Activated naive CD4-positive, alpha-beta T cell treated with anti-CD3 and anti-CD28 coated beads, Interleukin-2, amount 50 U/mL, for 72 hours (primary cell): ENCODE results near the gene RRP1. TPM values are rescaled to one million over a fixed set of nuclear protein-coding genes. Genes with fewer than 3 reads are reported as not detected.

ENCODE experiments used
- ATAC-seq, 2 donors: fragments of 150-1000 bp; cut with Tn5 transposase; 2 replicates each; pipeline ENCODE4 v1.10.0; 2021; ENCODE audit warnings: mild to moderate bottlenecking in 2 of 2, moderate library complexity in 2 of 2
- DNase-seq, 2 donors: peaks; one replicate each; pipeline ENCODE4 v3.0.0; 2021 to 2022; ENCODE audit warnings: low spot score in 2 of 2
- H3K27ac Mint-ChIP-seq, 2 donors: one replicate each; pipeline ENCODE4 v1.8.0; 2022; ENCODE audit warnings: mild to moderate bottlenecking in 2 of 2, mixed read lengths in 2 of 2
- H3K36me3 Mint-ChIP-seq, 2 donors: one replicate each; pipeline ENCODE4 v1.8.0; 2022; ENCODE audit warnings: mixed read lengths in 2 of 2
- H3K9me3 Mint-ChIP-seq, 2 donors: one replicate each; pipeline ENCODE4 v1.8.0; 2022; ENCODE audit warnings: mixed read lengths in 2 of 2
- total RNA-seq, 2 donors: library from RNA; stranded (reverse); gene quantifications; one replicate each; pipeline ENCODE4 v1.2.3, GENCODE V29; 2022

The RRP1 gene
- total RNA-seq, 2 donors from 2014 or later: 29.9 to 54.1 TPM

- Mint-ChIP-seq H3K9me3 (no peaks in the 10 kb centered on the region), H3K36me3 (peaks cover 0 to 16% of the 10 kb centered on the region in 2 donors), H3K27ac (no peak overlapping the region)
- DNase-seq: no peak
- peak; percentile 23 to 44 for ATAC-seq
Observed at GRCh38 chr21:43754948-43755781, 34.2 kb upstream of the RRP1 start.

DNA sequence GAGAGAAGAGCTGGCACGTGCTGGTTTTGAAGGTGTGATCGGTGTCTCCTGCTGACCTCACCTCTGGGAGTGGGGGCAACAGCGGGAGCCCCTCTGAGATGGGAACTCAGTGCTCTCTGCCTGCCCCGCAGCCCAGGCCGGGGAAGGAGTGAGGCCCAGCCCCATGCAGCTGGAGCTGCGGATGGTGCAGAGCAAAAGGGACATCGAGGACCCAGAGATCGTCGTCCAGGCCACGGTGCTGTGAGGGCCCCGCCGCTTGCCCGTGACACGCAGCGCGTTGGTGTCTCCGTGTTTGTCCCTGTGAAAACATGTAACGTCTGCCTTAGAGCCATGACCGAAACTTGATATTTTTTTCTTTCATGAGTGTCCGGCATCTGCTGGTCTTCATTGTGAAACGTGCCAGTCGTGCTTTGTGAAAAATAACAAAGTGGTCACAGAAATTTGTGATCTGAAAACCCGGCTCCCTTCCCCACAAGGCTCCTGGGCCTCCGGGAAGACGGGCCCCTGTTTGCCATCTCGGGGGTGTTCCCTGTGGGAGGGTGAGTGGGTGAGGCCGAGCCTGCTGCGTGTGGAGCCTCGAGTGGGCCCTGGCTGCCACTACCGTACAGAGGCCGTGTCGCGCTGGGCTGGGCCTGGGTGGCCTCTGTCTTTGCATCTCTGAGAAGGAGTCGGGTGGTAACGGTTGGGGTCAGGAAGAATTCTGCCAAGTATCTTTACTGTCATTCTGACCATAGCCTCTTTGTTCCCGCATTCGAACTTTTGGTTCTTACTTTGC lies 33.4 kb upstream of the RRP1 start:
- H3K9me3 Mint-ChIP-seq: no peaks in the 10 kb centered on the region
- no peak overlapping the region for H3K27ac Mint-ChIP-seq
- no peak for DNase-seq
- peaks cover 0 to 10% of the 10 kb centered on the region in 2 donors for H3K36me3 Mint-ChIP-seq
- no peak for ATAC-seq

DNA sequence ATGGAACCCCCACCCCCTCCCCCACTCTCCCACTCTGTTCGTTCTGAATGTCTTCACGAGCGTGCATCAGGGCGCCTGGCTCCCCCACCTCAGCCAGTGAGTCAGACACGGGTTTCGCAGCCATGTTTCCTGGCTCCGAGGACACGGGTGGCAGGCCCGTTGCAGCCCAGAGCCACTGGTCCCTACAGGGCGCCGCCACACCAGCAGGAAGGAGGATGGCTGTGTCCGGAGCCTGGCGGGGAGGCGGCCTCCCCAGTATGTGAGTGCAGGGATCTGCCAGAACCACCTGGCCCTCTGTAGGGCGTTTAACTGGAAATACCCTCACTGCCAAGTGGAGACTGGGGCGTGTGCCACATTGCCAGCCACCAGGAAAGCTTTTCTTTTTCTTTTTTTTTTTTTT lies 31.8 kb upstream of the RRP1 start:
- Mint-ChIP-seq H3K27ac (no peak overlapping the region), H3K9me3 (no peaks in the 10 kb centered on the region), H3K36me3 (peaks cover 0 to 10% of the 10 kb centered on the region in 2 donors)
- ATAC-seq (no peak), DNase-seq (no peak)

DNA sequence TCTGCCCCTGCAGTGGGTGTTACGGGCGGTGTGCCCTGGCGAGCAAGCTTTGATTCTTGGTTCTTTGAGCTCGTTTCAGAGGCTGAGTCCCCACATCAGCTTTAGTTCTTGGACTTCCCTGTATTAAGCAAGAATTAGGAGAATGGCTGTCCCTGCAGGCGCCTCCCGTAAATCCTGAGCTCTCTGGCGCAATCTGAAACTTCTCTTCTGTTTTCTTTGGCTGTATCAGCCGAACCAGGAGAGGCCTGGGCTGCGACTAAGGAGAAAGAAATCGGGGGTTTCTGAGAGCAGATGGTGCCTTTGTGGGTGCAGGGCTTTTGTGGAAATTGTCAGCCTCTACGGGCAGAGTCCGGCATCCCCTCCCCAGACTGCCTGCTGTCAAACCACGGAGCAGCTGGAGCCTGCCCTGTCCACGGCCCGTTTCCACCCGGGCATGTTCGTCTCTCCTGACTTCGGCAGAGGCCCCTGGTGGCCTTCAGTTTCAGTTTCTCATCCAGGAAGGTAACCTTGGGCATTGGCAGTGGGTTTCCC lies 31.2 kb upstream of the RRP1 start:
- Mint-ChIP-seq H3K9me3 (no peaks in the 10 kb centered on the region), H3K27ac (peak overlapping the region in 1 of 2 donors; percentile 68), H3K36me3 (peaks cover 0 to 10% of the 10 kb centered on the region in 2 donors)
- DNase-seq (no peak), ATAC-seq (no peak)

DNA sequence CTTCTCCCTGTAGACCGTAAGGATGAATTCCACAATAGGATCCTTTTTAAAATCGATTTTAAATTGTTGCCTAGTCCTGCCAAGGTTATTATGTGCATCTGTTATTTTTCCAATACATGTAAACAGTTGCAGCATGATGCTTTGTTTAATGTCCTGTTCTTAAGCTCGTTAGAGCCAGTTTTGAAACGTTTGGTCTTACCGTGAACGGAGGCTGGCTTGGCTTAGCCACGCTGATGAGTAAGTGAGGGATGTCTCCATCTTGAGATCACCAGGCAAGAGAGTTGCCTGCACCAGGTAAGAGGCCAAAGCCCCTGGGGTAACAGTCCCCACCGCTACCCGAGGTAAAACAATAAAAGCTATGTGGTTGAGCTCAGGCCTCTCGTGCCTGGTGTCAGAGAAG lies 30.6 kb upstream of the RRP1 start:
- DNase-seq (no peak), ATAC-seq (no peak)
- peaks cover 0 to 7% of the 10 kb centered on the region in 2 donors for H3K36me3 Mint-ChIP-seq
- peak overlapping the region in 1 of 2 donors; percentile 68 for H3K27ac Mint-ChIP-seq
- no peaks in the 10 kb centered on the region for H3K9me3 Mint-ChIP-seq

- DNase-seq (no peak), ATAC-seq (no peak)
- Mint-ChIP-seq H3K36me3 (no peaks in the 10 kb centered on the region), H3K27ac (no peak overlapping the region), H3K9me3 (no peaks in the 10 kb centered on the region)
Observed at GRCh38 chr21:43759651-43760050, 29.7 kb upstream of the RRP1 start.

- Mint-ChIP-seq H3K27ac (no peak overlapping the region), H3K9me3 (no peaks in the 10 kb centered on the region), H3K36me3 (no peaks in the 10 kb centered on the region)
- DNase-seq (no peak), ATAC-seq (no peak)
Observed at GRCh38 chr21:43760391-43760958, 28.9 kb upstream of the RRP1 start.

DNA sequence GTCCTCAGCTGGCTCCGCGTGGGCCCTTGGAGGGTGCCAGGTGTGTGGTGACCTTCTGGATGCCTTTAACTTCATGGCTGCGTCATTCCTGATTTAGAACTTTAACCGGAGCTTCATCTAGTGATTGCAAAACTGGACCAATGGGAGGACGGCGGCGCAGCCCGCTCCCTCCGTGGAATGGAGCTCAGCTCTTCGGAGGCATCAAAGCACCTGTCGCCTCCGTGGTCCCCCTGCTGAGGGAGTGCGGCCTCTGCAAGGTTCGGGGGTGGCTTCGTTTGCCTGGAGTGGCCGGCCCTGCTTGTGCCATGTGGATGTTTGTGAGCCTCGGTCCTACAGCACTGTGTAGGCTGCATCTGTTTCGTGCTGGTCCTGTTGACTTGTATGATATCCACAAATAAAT lies 27.5 kb upstream of the RRP1 start:
- no peak for ATAC-seq
- no peak for DNase-seq
- H3K27ac Mint-ChIP-seq: no peak overlapping the region
- no peaks in the 10 kb centered on the region for H3K9me3 Mint-ChIP-seq
- no peaks in the 10 kb centered on the region for H3K36me3 Mint-ChIP-seq

- DNase-seq: no peak
- ATAC-seq: no peak
- Mint-ChIP-seq H3K9me3 (no peaks in the 10 kb centered on the region), H3K27ac (no peak overlapping the region), H3K36me3 (no peaks in the 10 kb centered on the region)
Observed at GRCh38 chr21:43762303-43763128, 26.9 kb upstream of the RRP1 start.

DNA sequence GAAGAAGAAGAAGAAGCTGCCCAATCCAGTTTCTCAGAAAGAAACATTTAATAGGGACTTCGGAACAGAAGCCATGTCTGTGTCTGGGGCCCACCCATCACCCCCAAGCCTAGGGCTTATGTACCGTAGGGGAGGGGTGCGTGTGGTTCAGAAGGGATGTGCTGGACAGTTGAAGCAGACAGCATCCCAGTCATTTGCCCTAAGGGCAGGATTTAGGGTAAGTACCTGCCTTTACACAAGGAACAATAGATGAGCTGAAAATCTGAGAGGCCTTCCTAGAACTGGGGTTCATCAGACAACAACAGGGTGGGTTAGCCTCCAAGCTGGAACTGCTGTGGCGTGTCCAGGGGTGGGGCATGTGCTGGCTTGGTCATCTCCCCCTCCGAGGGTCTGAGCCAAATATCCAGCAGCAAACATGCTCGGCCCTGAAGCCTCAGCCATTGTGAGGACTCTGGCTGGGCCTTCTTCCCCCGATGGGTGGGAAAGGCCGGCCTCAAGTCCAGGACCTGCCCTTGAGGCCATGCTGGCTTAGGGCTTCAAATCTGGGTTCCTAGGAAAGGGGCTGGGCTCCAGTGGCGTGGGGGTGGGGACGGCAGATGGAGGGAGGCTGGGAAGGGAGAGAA lies 25.4 kb upstream of the RRP1 start:
- peak overlapping the region in 1 of 2 donors; percentile 37 for H3K27ac Mint-ChIP-seq
- no peaks in the 10 kb centered on the region for H3K9me3 Mint-ChIP-seq
- DNase-seq (no peak), ATAC-seq (no peak)
- H3K36me3 Mint-ChIP-seq: no peaks in the 10 kb centered on the region

GRCh38 chr21:43764576-43765495 lies 24.5 kb upstream of the RRP1 start:
- DNase-seq (no peak), ATAC-seq (no peak)
- Mint-ChIP-seq H3K9me3 (no peaks in the 10 kb centered on the region), H3K36me3 (no peaks in the 10 kb centered on the region), H3K27ac (peak overlapping the region in 1 of 2 donors; percentile 60)

- no peak for DNase-seq
- Mint-ChIP-seq H3K36me3 (peaks cover 0 to 9% of the 10 kb centered on the region in 2 donors), H3K9me3 (no peaks in the 10 kb centered on the region), H3K27ac (peak overlapping the region in 1 of 2 donors; percentile 69)
- ATAC-seq: no peak
Observed at GRCh38 chr21:43766734-43767497, 22.5 kb upstream of the RRP1 start.

DNA sequence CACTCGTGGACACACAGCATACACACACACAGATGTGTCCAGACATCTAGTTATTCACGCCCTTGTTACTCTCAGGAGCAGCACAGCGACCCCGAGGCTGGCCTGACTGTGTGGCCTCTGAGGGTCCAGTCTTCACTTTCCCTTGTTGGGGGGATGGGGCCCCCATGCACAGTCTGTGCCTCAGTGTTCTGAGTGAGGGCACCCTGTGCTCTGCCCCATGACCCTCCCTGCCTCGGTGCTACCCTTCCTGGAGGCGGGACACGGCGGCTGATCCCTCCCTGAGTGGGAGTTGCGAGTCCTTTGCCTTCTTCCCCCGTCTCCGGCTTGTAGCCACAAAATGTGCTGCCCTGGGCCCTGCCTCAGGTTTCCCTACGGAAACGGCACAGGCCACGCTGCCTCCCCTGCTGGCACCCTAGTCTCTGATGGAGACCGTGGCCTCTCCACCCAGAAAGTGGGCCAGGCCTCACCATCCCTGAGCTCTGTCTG lies 21.8 kb upstream of the RRP1 start:
- Mint-ChIP-seq H3K27ac (peak overlapping the region; percentile 69 to 81), H3K36me3 (peaks cover 0 to 9% of the 10 kb centered on the region in 2 donors), H3K9me3 (no peaks in the 10 kb centered on the region)
- no peak for DNase-seq
- no peak for ATAC-seq
